Activated CD4-positive, CD25-positive, alpha-beta regulatory T cell (primary cell): ENCODE results near the gene CRIP2.

Experiments
- DNase-seq, 4 experiments: peaks; one replicate each; lab custom pipeline; 2025; lab: John Stamatoyannopoulos, UW

CRIP2 gene

DNA sequence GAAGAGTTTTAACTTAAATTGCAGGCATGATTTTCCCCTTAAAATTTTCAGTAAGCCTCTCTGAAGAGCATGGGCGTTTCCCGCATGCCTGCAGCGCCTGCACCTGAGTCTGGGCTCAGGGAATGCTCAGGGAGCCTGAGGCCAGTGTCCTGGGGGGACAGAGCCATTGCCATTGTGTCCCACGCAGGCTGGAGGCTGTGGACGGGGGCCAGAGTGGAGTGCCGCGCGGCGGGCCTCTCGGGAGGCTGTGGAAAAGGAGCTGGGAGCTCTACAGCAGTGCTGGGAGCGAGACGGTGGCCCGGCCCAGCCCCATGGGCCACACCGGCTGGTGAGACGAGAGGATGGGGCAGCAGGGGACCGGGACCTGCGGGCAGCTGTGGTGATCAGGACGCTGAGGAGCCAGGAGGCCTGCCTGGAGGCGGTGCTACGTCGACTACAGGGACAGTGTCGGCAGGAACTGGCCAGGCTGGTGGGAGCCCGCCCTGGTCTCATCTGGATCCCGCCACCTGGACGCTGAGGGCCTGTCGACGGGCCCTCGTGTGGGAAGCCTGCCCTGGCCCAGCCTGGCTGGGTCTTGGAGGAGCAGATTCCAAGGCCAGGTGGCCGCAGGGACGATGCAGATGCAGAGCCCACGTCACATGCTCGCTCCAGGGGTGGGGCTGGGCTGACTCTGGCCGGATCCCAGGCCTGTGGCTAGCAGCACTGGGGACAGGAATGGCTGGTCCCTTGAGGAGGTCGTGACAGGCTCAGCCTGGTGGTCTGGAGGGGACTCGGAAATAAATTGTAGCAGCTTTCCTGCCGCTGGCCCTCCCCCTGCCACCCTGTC lies 24.0 kb downstream of the CRIP2 start:
- no peak for DNase-seq

DNA sequence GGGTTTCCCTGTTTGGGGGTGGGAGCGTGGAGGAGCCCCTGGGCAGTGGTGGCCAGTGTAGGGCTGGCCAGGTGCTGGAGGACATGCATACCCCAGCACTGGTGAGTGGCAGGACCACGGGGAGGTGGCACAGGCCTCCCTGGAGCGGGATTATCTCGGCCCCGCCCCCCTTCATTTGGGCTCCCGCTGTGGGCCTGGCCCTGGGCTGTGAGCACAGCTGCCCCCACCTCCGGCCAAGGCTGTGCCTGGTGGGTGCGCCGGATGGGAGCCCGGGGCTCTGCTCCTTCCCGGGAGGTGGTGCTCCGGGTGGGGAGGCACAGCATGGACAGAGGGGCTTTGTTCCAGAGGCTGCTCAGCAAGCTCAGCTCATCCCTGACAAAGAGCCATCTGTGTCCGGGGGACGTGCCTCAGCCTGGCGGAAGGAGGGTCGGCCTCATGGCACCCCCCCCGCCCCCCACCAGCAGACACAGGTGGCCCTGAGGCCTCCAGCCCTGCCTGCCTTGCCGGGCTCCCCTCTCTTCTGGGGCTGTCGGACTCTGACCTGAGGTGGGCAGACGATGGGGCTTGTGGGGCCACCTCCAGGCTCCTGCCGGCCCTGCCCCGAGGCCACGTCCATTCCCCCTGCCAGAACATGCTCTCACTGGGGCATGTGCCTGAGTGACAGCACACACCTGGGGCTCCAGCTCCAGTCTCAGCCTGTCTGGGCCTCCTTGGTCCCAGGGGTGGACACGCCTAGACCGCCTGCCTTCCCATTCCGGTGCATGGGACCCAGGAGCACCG lies 24.8 kb downstream of the CRIP2 start:
- no peak for DNase-seq

DNA sequence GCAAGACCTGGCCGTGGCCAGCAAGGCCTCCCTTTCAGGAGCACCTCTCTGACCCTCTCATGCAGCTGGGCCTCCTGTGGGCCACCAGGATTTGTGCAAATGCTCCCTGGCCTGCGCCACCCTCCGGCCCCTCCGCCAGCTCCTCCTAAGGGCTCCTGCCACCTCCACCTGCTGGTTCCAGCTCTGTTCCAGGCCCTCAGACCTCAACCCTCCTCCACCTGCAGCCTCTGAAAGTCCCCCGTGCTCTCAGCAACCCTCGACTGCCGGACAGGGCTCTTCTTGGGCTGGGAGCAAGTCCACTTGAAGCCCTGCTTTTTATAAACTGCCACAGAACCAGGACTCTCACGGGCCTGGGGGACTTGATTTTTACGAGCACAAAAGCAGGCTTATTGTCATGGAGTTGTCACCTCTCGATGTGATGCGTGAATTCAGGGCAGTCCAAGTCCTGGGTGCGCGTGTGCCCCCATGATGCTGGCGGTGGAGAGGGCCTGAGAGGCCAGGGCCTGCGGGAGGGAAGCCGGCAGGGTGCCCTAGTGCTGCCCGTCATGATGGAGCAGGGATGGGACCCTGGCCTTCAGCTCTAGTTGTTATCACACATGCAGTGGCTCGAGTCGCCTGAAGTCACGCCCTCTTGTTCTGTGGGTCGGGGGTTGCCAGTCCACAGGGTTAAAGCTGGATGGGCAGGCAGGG lies 25.6 kb downstream of the CRIP2 start:
- DNase-seq = no peak

DNA sequence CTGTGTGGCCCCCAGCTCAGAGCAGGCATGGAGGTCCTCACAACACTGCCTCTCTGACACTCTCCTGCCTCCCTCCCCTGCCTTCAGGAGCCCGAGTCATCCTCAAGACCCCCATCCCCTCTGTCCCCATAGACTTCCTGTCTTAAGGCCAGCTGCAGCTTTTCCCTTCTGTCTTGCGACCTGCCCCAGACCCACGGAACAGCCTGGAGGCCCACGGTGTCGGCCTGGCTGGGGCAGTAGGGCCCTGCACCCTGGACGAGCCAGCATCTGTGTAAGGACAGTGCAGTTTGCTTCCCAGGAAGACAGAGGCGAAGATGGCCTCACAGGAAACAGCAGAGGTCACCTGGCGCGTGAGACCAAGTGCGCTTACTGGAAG lies 26.1 kb downstream of the CRIP2 start:
- no peak for DNase-seq

DNA sequence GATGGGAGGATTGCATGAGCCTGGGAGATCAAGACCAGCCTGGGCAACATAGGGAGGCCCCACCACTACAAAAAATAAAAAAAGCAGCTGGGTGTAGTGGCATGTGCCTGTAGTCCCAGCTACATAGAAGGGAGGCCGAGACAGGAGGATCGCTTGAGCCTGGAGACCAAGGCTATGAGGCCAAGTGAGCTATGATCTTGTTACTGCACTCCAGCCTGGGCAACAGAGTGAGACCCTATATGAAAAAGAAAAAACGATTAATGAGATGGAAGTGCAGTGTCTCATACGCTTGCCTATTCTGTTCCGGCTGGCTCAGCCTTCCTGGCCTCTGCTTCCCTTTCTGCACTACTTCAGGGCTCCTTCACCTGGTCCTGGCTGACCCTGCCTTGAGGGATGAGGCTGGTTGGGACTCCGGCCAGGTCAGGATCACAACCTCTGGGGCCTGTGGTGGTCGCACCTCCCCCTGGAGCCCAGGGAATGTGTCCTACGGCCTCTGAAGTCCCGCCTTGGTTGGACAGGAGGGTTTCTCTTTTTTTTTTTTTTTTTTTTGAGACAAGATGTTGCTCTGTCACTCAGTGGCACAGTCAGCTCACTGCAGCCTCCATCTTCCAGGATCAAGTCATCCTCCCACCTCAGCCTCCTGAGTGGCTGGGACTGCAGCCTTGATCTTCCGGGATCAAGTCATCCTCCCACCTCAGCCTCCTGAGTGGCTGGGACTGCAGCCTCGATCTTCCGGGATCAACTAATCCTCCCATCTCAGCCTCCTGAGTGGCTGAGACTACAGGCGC lies 27.1 kb downstream of the CRIP2 start:
- no peak for DNase-seq

DNA sequence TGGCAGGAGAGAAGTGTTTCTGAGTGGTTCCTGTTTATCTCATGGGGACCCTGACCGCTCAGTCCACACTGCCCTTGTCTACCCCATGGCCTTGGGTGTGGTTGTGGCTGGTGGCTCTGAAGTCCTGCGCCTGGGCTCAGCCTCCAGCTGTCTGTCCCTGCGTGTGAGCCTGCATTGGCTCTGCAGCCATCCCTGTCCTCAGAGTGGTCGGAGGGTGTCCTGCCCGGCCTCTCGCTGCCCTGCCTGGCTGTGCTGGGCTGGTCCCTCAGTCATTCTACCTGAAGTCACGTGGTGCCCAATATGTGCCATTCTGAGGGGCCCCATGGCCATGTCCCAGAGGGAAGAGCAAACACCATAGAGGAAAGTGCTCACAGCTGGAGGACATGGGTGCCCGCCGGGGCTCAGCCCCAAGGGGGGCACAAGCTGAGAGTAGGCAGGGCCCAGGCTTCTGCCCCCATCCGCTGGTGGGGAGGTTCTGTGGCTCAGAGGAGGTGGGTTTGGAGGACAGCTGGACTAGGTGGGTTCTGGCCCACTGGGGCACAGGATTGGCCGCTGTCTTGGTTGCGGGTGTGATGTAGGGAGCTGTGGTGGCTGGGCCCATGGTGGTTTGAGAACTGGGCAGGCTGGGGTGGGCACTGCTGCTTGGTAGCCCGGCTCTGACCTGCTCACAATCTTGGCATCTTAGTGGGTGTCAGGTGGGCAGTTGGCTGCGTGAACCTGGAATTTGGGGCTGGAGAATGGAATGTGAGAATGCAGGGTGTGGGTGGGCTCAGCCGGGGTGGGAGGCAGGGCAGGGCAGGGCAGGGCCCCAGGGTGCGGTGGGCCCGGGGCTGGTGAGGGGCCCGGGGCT lies 28.1 kb downstream of the CRIP2 start:
- no peak for DNase-seq

DNA sequence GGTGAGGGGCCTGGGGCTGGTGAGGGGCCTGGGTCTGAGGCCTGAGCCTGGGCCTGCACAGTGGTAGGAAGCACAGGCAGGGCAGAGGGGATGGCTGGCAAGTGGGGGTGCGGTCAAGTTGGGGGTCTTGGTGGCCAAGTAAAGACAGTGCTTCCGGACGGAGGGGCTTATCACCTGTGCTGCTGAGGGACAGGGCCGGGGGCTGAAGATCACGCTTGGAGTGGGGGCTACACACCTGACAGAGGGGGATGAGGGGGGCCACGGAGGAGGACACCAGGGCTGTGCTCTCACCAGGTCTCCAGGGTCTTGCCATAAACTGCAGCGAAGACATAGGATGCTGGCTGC lies 28.6 kb downstream of the CRIP2 start:
- DNase-seq = no peak

DNA sequence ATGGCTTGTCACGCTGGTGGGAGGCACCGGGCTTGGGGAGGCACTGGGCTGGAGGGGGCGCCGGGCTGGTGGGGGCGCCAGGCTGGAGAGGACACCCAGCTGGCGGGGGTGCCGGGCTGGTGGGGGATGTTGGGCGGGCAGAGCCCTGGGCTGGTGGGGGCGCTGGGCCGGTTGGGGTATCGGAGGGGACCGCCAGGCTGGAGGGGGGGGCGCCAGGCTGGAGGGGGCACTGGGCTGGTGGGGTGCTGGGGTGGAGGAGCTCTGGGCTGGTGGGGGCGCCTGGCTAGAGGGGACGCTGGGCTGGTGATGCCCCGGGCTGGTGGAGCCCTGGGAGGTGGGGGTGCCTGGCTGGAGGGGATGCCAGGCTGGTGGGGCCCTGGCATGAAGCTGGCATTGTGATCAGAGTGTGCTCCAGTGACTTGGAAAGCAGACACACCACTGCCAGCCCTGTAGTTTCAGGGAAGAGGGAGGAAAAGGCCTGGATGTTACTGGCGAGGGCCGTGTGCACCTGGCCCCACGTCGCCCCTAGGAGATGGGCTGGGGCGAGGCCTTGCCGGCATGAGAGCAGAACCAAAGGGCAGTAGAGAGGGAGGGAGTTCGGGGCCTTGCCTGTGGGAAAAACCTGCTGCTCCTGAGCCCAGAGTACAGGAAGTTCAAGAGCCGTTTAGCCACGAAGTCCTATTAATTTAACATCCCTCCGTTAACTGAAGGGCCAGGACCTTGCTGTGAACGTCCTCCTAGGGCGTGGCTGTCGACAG lies 29.5 kb downstream of the CRIP2 start:
- no peak for DNase-seq

DNA sequence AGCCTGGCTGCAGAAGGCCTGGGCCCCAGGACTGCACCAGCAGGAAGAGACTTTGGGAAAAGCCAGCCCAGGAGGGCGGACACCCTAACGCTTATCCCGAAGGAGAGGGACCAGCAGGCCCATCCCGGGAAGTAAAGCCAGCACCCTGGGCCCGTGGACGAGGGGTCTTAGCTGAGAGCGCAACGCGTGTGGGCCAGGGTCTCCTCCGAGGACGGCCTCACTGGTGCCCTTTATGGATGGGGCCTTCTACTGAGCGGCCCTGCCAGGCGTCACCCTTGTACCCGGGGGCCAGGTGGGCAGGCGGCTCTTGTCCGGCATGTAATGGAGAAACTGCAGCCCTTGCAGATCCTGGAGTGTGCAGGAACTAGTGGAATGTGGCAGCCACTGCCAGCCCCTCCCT lies 30.5 kb downstream of the CRIP2 start:
- DNase-seq = no peak

DNA sequence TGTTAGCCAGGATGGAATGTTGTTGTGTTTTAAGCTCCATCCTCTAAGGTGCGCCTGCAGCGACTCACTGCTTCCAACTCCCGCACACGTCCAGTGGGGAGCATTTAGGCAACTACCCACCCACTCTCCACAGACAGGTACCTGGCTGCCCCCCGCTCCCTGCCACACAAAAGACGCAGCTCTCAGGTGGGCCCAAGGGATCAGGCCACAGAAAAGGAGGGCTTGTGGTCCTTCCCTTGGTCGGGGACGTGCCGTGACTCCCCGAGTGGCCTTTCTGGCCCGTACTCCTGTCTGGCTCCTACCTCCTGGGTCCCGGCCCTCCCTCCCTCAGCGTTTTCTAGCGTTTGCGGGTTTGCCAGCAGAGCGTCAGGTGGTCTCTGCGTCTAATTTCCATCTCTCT lies 32.6 kb downstream of the CRIP2 start:
- DNase-seq = no peak

DNA sequence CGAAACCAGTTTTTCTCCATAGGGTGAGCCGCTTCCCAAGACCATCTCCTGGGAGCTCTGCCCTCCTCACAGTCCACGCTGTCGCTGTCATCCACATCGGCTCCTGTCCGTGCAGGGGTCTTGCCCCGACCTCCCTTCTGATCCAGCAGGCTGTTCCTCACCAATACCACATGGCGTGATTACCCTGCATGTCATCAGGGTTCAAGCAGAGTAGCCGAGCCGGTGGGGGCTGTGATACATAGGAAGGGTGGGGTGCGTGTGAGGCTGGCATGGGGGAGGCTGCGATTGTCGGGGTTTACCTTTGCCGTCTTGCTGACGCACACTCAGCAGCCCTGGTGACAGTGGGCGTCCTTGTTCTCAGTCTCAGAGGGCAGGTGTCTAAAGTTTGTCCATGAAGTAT lies 33.4 kb downstream of the CRIP2 start:
- no peak for DNase-seq

DNA sequence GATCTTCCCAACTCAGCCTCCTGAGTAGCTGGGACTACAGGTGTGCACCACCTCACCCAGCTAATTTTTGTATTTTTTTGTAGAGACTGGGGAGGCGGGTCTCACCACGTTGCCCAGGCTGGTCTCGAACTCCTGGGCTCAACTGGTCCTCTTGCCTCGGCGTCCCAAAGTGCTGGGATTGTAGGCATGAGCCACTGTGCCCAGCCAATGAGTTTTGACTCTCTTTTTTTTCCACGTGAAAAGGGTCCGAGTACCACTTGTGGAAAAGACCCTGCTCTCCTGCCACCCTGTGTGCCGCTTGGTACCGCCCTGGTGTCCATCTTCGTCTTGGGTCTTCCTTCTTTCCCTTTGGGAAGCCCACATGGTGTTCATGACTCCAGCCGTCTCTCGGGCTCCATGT lies 34.0 kb downstream of the CRIP2 start:
- DNase-seq = no peak

DNA sequence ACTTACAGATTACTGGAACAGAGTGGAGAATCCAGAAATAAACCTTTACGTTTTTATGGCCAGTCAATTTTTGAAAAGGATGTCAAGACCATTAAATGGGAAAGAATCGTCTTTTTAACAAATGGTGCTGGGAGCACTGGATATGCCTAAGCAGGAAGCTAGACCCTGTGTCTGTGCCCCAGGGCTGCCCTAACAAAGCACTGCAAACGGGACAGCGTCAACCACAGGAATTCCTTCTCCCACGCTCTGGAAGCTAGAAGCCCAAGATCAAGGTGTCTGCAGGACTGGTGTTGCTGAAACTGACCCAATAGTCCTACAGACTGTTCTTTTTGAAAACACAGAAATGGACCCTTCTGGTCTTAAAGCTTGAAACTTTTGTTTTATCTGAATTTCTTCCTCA lies 42.5 kb downstream of the CRIP2 start:
- no peak for DNase-seq

DNA sequence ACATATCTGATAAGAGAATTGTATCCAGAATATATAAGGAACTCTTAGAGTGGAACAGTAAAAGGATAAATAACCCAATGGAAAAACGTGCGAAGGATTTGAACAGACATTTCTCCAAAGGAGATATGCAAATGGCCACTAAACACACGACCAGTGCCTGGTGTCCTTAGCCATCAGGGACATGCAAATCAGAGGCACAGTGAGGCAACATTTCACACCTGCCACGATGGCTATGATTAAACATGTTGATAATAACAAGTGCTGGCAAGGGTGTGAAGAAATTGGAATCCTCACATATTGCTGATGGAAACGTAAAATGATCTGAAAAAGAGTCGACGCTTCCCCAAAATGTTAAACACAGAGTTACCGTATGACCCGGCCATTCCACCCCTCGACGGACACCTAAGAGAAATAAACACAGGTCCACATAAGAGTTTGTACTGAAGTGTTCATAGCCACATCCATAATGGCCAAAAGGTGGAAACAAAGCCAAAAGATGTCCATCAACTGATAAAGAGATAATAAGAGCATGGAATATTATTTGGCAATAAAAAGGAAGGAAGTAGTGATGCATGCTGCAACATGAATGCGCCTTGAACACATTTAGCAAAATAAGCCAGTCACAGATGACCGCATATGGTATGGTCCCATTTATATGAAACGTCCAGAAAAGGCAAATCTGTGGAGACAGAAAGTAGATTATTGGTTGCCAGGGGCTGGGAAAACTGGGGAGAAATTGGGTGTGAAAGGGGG lies 45.5 kb downstream of the CRIP2 start:
- DNase-seq = no peak

DNA sequence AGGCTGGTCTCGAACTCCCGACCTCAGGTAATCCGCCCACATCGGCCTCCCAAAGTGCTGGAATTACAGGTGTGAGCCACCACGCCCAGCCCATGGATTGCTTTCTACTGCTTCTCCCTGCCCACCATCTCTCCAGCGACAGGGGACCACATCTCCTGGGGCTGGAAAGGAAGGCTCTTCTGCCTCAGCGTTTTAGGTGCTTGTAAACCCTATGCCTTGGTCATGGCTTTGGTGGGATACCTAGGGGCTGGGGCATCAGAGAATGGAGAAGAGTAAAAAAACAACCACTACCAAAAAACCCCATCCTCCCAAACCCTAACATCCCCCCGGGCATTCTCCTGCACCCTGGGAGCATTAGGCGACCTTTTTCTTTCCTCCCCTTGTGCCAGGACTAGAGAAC lies 50.7 kb downstream of the CRIP2 start:
- DNase-seq = no peak

DNA sequence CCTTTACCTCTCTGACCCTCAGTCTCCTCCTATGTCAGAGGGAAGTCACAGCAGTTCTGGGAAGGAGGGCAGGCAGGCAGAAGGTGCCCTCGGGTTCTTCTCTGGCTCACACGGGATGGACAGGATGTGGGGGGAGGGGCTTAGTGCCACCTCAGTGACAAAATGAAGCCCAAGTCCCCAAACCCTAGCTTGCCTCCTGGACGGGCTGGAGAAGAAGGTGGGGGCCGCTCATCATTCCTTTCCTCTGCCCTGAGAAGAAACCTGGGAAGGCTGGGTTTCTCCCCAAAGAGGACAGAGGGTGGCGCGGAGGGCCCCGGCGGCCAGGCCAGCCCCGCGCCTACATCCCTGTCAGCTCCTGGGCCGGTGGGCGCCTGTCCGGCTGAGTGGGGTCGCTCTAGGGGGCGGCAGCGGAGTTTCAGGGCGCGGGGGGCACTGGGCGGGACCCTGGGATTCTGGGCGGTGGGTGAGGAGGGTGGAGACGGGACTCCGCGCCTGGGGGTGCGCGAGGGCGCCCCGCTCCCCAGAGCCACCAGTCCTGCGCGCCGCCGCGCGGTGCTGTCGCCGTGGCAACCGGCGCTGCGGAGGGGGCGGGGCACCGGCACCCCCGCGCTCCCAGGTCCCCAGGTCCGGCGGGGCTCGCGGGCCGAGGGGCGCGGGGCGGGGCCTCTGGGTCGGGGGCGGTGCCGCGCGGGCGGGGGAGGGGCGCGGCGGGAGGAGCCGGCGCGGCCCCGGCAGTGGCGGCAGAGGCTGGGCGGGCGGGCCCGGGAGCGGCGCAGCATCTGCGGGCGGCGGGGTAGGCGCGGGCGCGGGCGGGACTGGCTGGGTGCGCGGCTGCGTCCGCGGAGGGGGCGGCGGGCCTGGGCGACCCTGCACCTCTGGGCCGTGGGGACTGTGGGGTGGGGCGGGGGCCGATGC lies 51.5 kb downstream of the CRIP2 start, which contains the start of gene TMEM121:
TMEM121 (plus strand) TSS at position 723 of the 915 bp plus-strand sequence. CDS start 2,252 bp downstream, outside the sequence.
- DNase-seq = no peak

DNA sequence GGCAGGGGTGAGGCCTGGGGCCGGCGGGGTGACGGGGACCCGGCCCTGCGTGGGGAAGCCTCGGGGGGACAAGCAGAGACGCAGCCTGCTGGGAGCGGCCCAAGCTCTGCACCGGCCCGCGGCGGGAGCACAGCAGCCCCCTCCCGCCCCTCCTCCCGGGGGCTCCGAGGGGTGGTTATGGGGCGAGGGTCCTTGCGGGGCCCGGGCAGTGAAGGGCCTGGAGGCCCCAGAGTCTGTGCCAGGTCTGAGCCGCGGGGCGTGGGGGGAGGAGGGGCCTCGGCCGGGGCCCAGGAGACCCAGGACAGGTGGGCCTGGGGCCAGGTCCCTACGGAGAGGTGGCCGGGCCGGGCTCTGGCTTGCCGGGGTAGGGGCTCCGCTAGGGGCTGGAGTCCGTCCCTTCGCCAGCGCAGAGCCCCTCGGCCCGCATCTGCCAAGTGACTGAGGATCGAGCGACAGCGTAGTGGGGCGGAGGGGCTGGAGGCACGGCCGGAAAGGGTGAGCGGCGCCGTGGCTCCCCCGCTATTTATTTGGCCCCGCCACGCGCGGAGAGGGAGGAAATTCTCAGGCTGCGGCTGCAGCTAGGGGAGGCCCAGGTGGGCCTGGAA lies 52.3 kb downstream of the CRIP2 start:
- DNase-seq = no peak

DNA sequence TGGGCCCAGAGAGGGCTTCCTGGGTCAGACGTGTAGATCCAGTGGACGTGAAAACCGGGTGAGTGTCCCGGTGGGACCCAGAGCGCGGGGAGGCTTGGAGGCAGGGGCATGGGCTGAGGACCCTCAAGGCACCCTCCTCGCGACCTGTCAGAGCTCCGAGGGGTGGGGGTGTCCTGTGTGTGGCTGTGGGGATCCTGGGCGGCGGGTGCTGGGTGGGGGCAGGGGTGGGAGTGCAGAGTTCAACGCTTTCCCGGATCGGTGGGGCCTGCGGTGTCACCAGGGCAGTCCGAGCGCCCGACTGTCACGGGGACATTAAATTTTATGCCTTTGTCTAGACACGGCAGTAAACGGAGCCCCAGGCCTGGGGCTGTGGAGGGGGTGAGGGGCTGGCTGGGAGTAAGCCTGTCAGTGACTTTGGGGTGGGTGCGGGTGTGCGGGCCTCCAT lies 52.8 kb downstream of the CRIP2 start:
- DNase-seq = no peak
